ENCODE measurements around the gene SUV39H1.

The SUV39H1 gene

GRCh38 chrX:48714573-48714972 lies 18.0 kb downstream of the SUV39H1 start:
- no peak for DNase-seq (ENCODE audit: low read depth)

DNA sequence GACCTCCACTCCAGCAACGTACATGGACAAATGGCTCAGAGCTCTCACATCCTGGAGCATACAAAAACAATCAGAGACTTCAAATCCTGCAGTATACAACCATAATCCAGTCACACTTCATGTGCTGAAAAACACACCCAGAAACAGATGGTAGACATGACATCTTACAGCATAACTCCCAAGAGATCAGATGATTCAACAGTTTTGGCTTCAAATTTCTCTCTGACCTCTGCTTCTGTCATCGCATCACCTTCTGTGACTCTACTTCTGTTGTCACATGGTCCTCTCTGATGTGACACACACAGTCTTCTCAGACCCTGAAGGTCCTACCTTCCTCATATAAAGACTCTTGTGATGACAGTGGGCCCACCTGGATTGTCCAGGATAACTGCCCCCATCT lies 18.5 kb downstream of the SUV39H1 start:
- DNase-seq (ENCODE audit: low read depth), result peak; percentile 43

DNA sequence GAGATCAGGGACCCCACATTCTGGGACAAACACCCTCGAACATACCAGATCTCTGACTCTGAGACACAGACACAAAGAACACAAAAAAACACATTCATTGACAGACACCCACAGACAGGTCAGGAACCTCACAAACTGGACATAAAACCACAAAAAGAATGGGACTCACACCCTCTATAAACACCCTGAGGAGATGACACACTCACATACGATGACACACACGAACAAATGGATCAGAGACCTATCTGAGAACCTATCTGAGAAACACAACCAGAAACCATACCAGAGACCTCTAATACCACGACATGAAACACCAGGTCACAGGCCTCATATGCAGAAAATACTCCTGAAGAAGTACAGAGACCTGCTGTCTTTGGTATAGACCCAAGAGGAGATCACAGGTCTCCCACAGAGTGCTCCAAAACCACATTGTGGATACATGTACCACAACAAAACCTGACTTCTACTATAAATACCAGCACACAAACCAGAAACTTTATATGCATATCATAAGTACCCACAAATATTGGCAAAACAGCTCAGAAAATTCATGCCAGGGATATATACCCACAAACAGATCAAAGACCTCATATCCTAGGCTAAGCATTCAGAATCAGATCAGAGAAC lies 19.5 kb downstream of the SUV39H1 start:
- DNase-seq (ENCODE audit: low read depth), result no peak

DNA sequence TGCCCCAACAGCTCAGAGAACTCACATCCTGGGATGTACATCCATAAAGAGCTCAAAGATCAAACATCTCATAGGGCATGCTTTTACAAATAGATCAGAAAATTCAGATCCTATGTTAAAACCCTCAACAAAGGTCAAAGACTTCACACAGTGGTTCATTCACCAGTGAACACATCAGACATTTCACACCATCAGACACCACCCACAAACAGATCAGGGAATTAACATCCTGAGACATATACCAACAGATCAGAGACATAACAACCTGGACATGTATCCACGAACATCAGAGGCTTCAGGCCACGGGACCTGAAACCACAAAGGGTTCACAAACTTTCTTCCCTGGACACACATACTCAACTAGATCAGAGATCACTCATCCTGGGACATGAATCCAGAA lies 23.4 kb downstream of the SUV39H1 start:
- DNase-seq (ENCODE audit: low read depth), result no peak

GRCh38 chrX:48720577-48721250 lies 24.2 kb downstream of the SUV39H1 start:
- no peak for DNase-seq (ENCODE audit: low read depth)

GRCh38 chrX:48721916-48722315 lies 25.4 kb downstream of the SUV39H1 start:
- no peak for DNase-seq (ENCODE audit: low read depth)

DNA sequence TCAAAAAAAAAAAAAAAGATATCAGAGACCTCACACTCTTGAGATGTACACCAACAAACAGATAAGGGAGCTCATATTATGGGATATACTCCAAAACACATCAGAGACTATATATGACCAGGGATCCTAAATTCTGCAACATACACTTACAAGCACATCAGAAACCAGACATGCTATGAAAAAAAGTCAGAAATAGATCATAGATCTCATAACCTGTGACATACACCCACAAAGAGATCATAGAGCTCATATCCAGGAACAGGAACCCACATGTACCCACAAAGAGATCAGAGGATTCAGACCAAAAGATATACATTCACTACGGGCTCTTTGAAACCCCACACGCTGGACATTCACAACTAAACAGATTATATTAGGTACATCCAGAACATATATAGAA lies 30.1 kb downstream of the SUV39H1 start:
- DNase-seq (ENCODE audit: low read depth), result no peak

GRCh38 chrX:48728653-48729052 lies 32.1 kb downstream of the SUV39H1 start:
- no peak for DNase-seq (ENCODE audit: low read depth)

DNA sequence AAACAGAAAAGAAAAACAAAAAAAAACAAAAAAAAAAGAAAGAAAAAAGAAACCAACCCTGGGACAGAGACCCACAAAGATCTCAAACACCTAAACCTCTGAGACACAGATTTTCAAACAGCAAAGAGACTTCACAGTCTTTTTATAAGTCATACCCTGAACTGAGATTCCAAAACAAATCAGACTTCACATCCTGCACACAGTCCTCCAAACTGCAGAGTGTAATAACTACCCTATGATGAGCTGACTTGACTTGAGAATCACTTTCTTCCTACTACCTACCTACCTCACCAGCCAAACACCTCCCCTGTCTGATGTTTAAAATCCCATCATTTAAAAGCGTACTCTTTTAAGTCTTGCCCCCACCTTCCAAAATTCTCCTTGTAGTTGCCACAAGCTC lies 39.8 kb downstream of the SUV39H1 start:
- no peak for DNase-seq (ENCODE audit: low read depth)

DNA sequence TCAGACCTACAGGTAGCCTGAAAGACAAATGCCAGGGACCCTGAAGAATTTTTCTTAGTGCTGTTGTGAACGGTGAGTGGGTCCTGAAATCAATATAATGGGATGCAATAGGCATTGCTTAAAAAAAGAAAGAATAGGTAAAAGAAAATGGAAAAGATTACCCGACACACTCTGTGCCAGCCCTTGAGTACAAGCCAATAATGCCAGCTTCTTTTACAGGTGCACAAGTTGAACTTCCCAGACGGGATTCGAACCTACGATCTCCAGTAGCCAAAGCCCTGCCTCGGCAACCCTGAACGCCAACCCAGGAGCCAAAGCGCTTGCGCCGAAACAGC lies 40.3 kb downstream of the SUV39H1 start:
- no peak for DNase-seq (ENCODE audit: low read depth)

GRCh38 chrX:48737213-48737938 lies 40.8 kb downstream of the SUV39H1 start:
- DNase-seq (ENCODE audit: low read depth), result peak; percentile 97

GRCh38 chrX:48737940-48738339 lies 41.4 kb downstream of the SUV39H1 start:
- no peak for DNase-seq (ENCODE audit: low read depth)

GRCh38 chrX:48741834-48742233 lies 45.3 kb downstream of the SUV39H1 start:
- no peak for DNase-seq (ENCODE audit: low read depth)

- no peak for DNase-seq (ENCODE audit: low read depth)
Measured at GRCh38 chrX:48745222-48745621, 48.7 kb downstream of the SUV39H1 start.

DNA sequence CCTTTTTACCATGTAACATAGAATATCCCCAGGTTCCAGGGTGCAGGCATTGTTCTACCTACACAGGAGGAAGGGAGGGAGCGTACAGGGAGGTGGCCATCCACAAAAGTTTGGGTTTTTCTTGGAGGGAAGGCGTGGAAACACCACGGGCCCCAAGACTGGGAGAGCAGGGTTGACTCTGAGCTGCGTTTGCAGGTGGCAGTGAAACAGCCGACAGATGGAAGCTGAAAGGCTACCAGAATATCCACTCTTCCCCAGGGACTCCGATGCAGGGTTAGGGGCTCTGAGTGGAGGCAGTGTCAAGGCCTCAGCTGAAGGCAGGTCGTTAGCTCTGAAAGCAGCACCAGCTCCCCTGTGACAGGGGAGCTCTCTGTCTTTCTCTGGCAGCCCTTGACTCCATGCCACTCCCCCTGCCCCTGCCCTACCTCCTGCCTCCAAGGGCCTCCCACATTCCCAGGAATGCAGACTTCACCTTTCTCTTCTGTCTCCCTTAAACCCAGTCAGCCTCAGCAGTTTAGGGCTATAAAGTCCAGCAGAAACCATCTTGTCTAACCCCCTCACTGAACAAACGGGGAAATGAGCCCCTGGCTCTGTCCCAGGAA lies 51.0 kb downstream of the SUV39H1 start:
- DNase-seq (ENCODE audit: low read depth), result no peak

DNA sequence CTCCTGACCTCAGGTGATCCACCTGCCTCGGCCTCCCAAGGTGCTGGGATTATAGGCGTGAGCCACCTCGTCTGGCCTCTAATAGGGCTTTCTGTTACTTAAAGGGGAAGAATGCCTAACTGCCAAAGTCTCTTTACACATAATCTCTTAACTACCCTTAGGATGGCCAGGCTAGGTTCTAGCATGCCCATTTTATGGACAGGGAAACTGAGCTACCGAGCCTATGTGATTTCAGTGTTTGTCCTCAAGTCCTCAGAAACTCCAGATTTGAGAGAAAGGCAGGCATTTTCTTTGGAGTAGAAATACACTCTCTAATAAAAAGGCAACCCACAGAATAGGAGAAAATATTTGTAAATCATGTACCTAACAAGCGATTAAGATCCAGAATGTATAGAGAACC lies 52.6 kb downstream of the SUV39H1 start:
- DNase-seq (ENCODE audit: low read depth), result no peak

GRCh38 chrX:48751343-48751742 lies 54.8 kb downstream of the SUV39H1 start:
- no peak for DNase-seq (ENCODE audit: low read depth)

GRCh38 chrX:48752498-48752897 lies 56.0 kb downstream of the SUV39H1 start:
- no peak for DNase-seq (ENCODE audit: low read depth)

DNA sequence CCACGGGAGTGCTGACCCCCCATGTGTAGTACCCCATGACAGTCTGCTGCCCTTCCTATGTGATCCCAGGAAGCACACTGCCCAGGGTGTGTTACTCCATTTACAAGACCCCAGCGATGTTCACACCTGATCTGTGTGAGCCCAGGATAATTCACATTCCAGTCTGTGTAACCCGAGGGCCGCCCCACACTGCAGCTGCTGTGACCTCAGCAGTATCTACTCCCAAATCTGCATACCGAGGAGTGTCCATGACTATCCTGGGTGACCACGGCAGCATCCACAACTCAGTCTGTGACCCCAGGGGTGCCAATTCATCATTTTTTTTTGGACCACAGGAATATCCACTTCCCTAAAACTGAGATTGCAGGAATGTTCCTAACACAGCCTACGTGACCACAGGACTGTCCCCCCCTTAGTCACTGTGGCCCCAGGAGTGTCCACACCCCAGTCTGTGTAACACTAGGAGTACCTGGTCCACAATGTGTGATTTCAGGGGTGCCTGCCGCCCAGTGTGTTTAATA lies 57.2 kb downstream of the SUV39H1 start:
- no peak for DNase-seq (ENCODE audit: low read depth)

GRCh38 chrX:48754238-48754637 lies 57.7 kb downstream of the SUV39H1 start:
- DNase-seq (ENCODE audit: low read depth), result no peak
